ENCODE measurements around the gene RNASEH2A.
A peak's percentile ranks its signal among the peaks of the same experiment; 100 is the strongest.
"Not testable (repeated sequence)": the region's sequence is repeated elsewhere in the genome, so short reads cannot be mapped to it uniquely, and the experiment has no call there.

The RNASEH2A gene

DNA sequence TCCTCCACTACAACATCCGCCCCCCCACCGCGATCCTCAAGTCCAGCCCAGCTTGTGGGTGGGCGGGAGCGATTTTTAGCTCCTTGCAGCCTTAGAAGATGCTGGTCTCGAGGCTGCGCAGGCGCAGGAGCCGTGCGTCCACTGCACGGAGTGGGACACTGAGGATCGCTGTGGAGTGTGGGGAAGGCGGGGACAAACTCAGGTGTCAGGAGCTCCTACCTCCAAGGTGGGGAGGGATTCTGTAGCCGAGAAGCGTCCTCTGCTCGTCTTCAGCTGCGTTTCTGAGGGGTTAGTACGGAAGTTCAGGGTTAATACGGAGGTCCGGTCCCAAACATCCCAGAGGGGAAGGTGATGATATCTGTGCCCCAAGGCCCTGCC lies 28.2 kb downstream of the RNASEH2A start, which contains the start of gene RTBDN:
RTBDN (minus strand) TSS at position 14 of the 378 bp plus-strand sequence. CDS start 4,600 bp downstream, outside the sequence.
- no peak for DNase-seq

- DNase-seq = no peak
These were observed 28.8 kb downstream of the RNASEH2A start for GRCh38 chr19:12834976-12835757.

- DNase-seq = no peak
These were observed 30.1 kb downstream of the RNASEH2A start for GRCh38 chr19:12836529-12836863.

DNA sequence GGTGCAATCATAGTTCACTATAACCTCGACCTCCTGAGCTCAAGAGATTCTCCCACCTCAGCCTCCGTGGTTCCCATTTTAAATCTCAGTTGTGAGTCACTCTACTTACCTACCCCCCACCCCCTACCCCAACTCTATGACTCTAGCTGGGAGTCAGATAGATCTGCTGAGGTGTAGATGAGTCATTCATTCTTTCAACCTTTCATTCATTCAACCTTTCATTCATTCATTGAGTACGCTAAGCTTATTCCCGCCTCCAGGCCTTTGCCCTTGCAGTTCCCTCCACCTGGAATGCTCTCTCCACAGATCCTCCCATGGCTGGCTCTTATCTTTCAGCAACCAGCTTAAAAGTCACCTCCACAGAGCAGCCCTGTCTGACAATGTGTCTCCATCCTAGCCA lies 30.8 kb downstream of the RNASEH2A start:
- DNase-seq = no peak

GRCh38 chr19:12838182-12838885 lies 31.9 kb downstream of the RNASEH2A start, which contains the start of gene MAST1:
Gene MAST1 (plus strand): TSS chr19:12838515. CDS start chr19:12838573, 58 bp downstream.
- peak in 1 of 4 experiments; percentile 37 for DNase-seq

- DNase-seq = no peak
These were observed 32.7 kb downstream of the RNASEH2A start for GRCh38 chr19:12838886-12839756.

DNA sequence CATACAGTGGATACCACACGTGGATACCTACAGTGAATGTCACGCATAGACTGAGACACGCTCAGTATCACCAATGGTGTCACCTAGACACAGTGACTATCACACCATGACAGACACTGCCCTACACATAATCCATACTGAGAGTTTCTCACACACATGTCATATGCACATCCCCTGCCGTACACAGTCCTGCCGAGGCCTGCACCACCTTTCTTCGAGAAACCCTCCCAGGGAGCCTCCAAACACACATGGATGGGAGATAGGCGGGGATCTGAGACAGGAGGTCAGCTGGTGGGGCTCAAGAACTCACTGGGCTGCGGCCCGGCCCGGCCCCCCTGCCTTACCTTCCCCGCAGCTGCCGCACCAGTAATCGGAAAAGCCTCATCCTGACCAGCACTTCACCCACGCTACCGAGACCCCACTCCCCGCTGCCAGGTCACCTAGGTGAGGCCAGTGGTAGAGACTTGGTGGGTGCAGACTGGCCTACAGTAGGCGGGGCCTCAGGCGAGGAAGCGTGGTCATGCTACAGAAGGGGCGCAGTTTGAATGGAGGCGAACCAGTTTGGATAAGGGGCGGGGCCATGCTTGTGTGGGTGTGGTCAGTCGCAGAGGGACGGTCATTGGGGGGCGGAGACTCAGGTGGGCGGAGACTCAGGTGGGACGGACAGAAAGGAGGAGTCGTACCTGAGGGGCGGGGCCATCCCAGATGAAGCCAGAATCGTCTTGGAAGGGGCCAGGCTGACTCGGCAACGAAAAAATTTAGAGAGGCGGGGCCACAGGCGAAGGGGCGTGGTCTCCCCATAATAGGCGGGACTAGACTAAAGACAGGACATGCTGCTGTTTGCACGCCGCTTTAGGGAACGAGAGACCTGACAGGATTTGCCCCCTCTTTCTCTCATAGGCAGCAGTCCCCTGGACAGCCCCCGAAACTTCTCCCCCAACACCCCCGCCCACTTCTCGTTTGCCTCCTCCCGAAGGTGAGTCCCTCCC lies 34.0 kb downstream of the RNASEH2A start:
- DNase-seq = no peak

DNA sequence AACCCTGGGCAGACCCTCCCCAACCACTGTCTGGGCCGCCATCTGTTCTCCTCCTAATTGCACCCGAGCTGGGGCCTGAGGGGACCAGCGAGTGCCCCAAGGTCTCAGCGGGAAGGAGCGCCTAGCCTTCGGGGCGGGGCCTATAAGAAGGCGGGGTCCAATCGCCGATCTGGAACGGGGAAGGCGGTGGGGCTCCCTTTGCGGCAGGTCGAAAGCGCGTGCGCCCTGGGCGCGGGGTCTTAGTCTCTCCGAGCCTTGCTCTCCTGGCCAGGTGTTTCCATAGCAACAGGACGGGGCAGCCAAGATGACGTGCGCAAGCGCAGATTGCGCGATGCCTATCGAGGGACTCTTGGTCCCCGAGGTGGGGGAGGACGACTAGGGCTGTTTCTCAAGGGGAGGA lies 34.7 kb downstream of the RNASEH2A start:
- no peak for DNase-seq

- no peak for DNase-seq
These were observed 36.1 kb downstream of the RNASEH2A start for GRCh38 chr19:12842511-12842910.

DNA sequence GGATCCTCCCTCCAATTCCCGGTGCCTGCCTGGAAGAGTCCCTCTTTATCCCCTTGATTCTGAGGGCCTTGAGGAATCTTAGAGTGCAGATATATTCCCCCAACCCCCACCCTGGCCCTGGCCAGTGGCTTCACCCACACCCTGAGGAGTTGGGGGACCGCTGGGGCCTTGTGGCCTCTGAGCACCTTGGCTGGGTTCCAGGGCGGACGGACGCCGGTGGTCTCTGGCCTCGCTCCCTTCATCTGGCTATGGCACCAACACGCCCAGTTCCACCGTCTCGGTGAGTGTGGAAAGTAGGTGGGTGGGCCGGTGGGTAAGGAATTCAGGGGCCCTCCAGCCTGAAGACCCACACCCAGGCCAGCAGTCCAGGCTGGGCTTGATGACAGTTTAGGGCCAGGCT lies 36.9 kb downstream of the RNASEH2A start:
- no peak for DNase-seq

DNA sequence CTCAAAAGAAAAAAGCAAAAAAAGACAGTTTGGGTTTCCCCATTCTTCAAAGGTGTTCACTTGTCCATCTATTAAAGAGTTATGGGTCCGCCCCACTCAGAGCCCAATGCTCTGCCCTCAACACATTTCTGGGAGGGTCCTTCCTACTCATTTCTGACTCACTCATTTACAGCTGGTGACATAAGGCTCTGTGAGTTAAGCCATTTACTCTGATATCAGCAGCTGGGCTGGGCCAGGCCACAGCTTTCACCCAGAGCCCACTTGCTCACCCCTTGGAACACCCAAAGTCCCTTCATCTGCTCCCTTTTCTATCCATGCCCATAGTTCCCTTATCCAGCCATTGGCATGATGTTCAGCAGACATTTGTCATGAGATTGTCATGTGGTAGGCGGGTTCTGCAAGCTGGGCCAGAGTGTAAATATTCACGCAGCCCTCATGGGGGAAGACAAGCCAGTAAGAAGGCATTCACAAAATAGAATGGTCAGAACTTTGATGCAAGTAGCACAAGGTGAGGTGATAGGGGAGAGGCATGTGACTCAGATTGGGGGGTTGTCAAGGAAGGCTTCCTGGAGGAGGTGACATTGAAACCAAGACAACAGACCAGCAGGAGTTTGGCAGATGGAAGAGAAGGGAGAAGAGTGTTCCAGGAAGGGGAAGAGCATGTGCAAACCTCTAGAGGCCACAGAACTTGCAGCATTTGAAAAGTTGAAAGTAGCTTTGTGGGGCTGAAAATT lies 37.8 kb downstream of the RNASEH2A start:
- DNase-seq = no peak

DNA sequence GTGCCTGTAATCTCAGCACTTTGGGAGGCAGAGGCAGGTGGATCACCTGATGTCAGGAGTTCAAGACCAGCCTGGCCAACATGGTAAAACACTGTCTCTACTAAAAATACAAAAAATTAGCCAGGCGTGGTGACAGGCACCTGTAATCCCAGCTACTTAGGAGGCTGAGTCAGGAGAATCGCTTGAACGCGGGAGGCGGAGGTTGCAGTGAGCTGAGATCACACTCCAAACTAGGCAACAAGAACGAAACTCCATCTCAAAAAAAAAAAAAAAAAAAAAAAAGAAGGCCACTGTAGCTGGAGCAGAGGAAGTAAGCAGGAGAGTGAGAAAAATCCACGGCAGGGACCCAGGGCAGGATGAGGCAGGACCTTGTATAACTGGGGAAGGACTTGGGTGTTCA lies 40.2 kb downstream of the RNASEH2A start:
- not testable (repeated sequence) for DNase-seq

- DNase-seq = peak; percentile 60 to 87 (median 81)
These were observed 41.1 kb downstream of the RNASEH2A start for GRCh38 chr19:12847159-12848139.

- no peak for DNase-seq
These were observed 50.3 kb downstream of the RNASEH2A start for GRCh38 chr19:12856653-12857052.

DNA sequence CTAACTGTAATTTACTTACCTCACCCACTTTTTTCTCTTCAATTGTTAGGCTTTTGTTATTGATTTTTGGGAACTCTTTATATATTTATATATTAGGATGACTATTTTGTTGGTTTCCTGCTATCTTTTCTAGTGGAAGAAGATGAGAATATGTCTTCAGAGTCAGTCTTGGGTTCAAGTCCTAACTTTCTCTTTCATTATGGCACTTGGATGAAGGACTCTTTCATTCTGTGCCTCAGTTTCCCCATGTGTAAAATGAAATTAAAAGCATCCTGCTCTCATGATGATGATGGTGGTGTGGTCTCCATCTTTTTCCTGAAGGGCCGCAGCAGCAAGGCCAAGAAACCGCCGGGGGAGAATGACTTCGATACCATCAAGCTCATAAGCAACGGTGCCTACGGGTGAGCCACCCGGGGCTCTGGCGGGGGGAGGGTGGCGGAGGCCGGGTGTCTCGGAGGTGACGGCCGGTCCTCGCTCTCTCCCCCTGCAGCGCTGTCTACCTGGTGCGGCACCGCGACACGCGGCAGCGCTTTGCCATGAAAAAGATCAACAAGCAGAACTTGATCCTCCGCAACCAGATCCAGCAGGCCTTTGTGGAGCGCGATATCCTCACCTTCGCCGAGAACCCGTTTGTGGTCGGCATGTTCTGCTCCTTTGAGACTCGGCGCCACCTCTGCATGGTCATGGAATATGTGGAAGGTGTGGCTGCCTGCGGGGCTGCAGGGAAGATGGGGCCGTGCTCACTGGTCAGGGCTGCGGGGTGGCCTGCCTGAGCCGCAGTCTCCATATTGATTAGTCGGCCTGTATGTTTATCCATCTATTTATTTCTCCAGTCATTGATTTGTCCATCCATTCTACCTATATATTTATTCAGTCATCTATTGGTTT lies 51.9 kb downstream of the RNASEH2A start:
- no peak for DNase-seq

DNA sequence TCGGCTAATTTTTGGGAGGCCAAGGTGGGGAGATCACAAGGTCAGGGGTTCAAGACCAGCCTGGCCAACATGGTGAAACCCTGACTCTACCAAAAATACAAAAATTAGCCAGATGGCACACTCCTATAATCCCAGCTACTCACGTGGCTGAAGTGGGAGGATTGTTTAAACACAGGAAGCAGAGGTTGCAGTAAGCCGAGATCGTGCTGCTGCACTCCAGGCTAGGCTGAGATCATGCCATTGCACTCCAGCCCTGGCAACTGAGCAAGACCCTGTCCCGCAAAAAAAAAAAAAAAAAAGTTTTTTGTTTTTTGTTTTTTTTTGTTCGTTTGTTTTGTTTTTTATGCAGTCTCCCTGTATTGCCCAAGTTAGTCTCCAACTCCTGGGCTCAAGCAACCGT lies 53.2 kb downstream of the RNASEH2A start:
- DNase-seq = no peak

All from activated naive CD4-positive, alpha-beta T cell (primary cell).